ENCODE results near the gene SH2D3C. TPM values are rescaled to one million over a fixed set of nuclear protein-coding genes. Genes with fewer than 3 reads are reported as not detected.
A peak's percentile ranks its signal among the peaks of the same experiment; 100 is the strongest.

The SH2D3C gene
- total RNA-seq, 4 donors from 2014 or later = 1.4 to 22.3 (median 4.1) TPM

- no peak for DNase-seq
- H3K27ac ChIP-seq = no peak overlapping the region
- no peaks in the 10 kb centered on the region for H3K27me3 ChIP-seq
- no peak for TF ChIP-seq CTCF (IDR thresholded peaks at IDR 0.05)
- no peak for TF ChIP-seq POLR2A (IDR thresholded peaks at IDR 0.05)
- H3K9me3 ChIP-seq = no peaks in the 10 kb centered on the region
- no peaks in the 10 kb centered on the region for H3K36me3 ChIP-seq
- peaks cover 0 to 23% (median 14%) of the 10 kb centered on the region in 4 donors for H3K4me1 ChIP-seq
- H3K4me3 ChIP-seq = no peak overlapping the region
Measured at GRCh38 chr9:127772603-127773002, 5.9 kb downstream of the SH2D3C start.

- Histone ChIP-seq H3K4me1 (peaks cover 0 to 24% (median 15%) of the 10 kb centered on the region in 4 donors), H3K36me3 (no peaks in the 10 kb centered on the region), H3K9me3 (no peaks in the 10 kb centered on the region), H3K27me3 (no peaks in the 10 kb centered on the region), H3K27ac (peak overlapping the region; percentile 65 to 80 (median 70)), H3K4me3 (peak overlapping the region; percentile 43 to 67 (median 51))
- no peak for DNase-seq
- no peak for TF ChIP-seq CTCF (IDR thresholded peaks at IDR 0.05)
- TF ChIP-seq POLR2A (IDR thresholded peaks at IDR 0.05) = no peak
Measured at GRCh38 chr9:127771570-127772189, 6.8 kb downstream of the SH2D3C start.

GRCh38 chr9:127770905-127771569 is 7.4 kb downstream of the SH2D3C start:
- Histone ChIP-seq H3K9me3 (no peaks in the 10 kb centered on the region), H3K4me1 (peaks cover 0 to 24% (median 15%) of the 10 kb centered on the region in 4 donors), H3K27me3 (no peaks in the 10 kb centered on the region), H3K36me3 (no peaks in the 10 kb centered on the region), H3K4me3 (peak overlapping the region; percentile 43 to 67 (median 51)), H3K27ac (peak overlapping the region; percentile 65 to 80 (median 70))
- TF ChIP-seq CTCF (IDR thresholded peaks at IDR 0.05) = no peak
- TF ChIP-seq POLR2A (IDR thresholded peaks at IDR 0.05) = peak in 1 of 2 donors; percentile 15
- DNase-seq = peak; percentile 97 to 99 (median 98)

GRCh38 chr9:127770583-127770904 is 7.9 kb downstream of the SH2D3C start:
- H3K4me1 ChIP-seq = peaks cover 0 to 21% (median 15%) of the 10 kb centered on the region in 4 donors

GRCh38 chr9:127769929-127770582 is 8.4 kb downstream of the SH2D3C start:
- no peak for DNase-seq
- no peaks in the 10 kb centered on the region for H3K36me3 ChIP-seq
- peak overlapping the region in 3 of 4 donors; percentile 46 to 67 (median 56) for H3K4me3 ChIP-seq
- no peaks in the 10 kb centered on the region for H3K27me3 ChIP-seq
- H3K9me3 ChIP-seq = no peaks in the 10 kb centered on the region
- TF ChIP-seq CTCF (IDR thresholded peaks at IDR 0.05) (no peak), POLR2A (IDR thresholded peaks at IDR 0.05) (no peak)
- peaks cover 0 to 21% (median 15%) of the 10 kb centered on the region in 4 donors for H3K4me1 ChIP-seq
- peak overlapping the region; percentile 65 to 80 (median 70) for H3K27ac ChIP-seq

More at GRCh38 chr9:127770583-127770904, 7.9 kb downstream of the SH2D3C start:
- Histone ChIP-seq H3K9me3 (no peaks in the 10 kb centered on the region), H3K27me3 (no peaks in the 10 kb centered on the region), H3K4me3 (peak overlapping the region; percentile 43 to 67 (median 51)), H3K27ac (peak overlapping the region; percentile 65 to 80 (median 70)), H3K36me3 (no peaks in the 10 kb centered on the region)
- DNase-seq = no peak
- no peak for TF ChIP-seq CTCF (IDR thresholded peaks at IDR 0.05)
- TF ChIP-seq POLR2A (IDR thresholded peaks at IDR 0.05) = no peak

Measured in Peyer's patch (tissue), 4 donors.